DMS79 (cell line): ENCODE measurements around the gene SH2B3.
"Not testable (repeated sequence)": the region's sequence is repeated elsewhere in the genome, so short reads cannot be mapped to it uniquely, and the experiment has no call there.

Source experiments
- DNase-seq: peaks from one replicate; lab custom pipeline; 2025; lab: John Stamatoyannopoulos, UW

The SH2B3 gene

GRCh38 chr12:111387747-111388323 is 17.9 kb upstream of the SH2B3 start:
- peak; percentile 49 for DNase-seq

GRCh38 chr12:111389635-111390034 is 16.1 kb upstream of the SH2B3 start:
- no peak for DNase-seq

GRCh38 chr12:111390910-111391309 is 14.8 kb upstream of the SH2B3 start:
- no peak for DNase-seq

GRCh38 chr12:111393700-111394300 is 11.9 kb upstream of the SH2B3 start:
- no peak for DNase-seq

- no peak for DNase-seq
These were observed 11.2 kb upstream of the SH2B3 start for GRCh38 chr12:111394480-111394879.

GRCh38 chr12:111395336-111396187 is 10.2 kb upstream of the SH2B3 start:
- no peak for DNase-seq

GRCh38 chr12:111396271-111396670 is 9.5 kb upstream of the SH2B3 start:
- not testable (repeated sequence) for DNase-seq

GRCh38 chr12:111396726-111397445 is 8.8 kb upstream of the SH2B3 start:
- DNase-seq = peak; percentile 44

- no peak for DNase-seq
These were observed 7.2 kb upstream of the SH2B3 start for GRCh38 chr12:111398530-111398929.

- DNase-seq = not testable (repeated sequence)
These were observed 5.8 kb upstream of the SH2B3 start for GRCh38 chr12:111399741-111400404.

- DNase-seq = no peak
These were observed 4.5 kb upstream of the SH2B3 start for GRCh38 chr12:111401167-111401605.

- DNase-seq = not testable (repeated sequence)
These were observed 3.3 kb upstream of the SH2B3 start for GRCh38 chr12:111402490-111402824.

GRCh38 chr12:111404362-111405148 is 1.2 kb upstream of the SH2B3 start:
- no peak for DNase-seq

- peak; percentile 47 for DNase-seq
These were observed 419 bp upstream of the SH2B3 start for GRCh38 chr12:111405149-111405858.

- DNase-seq = no peak
These were observed 1.0 kb downstream of the SH2B3 start for GRCh38 chr12:111406474-111407376.

GRCh38 chr12:111407377-111408115 is 1.8 kb downstream of the SH2B3 start:
- DNase-seq = no peak

- DNase-seq = no peak
These were observed 2.4 kb downstream of the SH2B3 start for GRCh38 chr12:111408116-111408440.

GRCh38 chr12:111408686-111409402 is 3.1 kb downstream of the SH2B3 start:
- no peak for DNase-seq
